Lower leg skin (tissue), 4 donors: ENCODE data around the gene PLCH1. TPM values are rescaled to one million over a fixed set of nuclear protein-coding genes. Genes with fewer than 3 reads are reported as not detected.

Experiments used
- DNase-seq, 2 donors: peaks; one replicate each; pipeline ENCODE4 v3.0.0-alpha.2; 2019; ENCODE audit warnings: low spot score in 2 of 2
- H3K4me3 ChIP-seq: fragments of 200-600 bp; sonication (generic); 2 replicates; pipeline ENCODE4 v1.5.1; 2017; ENCODE audit warnings: mild to moderate bottlenecking, low read depth; ENCODE audit not compliant: poor library complexity, severe bottlenecking
- CTCF ChIP-seq, 3 donors: fragments of 450-650 bp; IDR thresholded peaks; one replicate each; pipeline ENCODE4 v1.5.1; 2016; ENCODE audit warnings: antibody characterized with exemption in 3 of 3, mild to moderate bottlenecking in 3 of 3, moderate library complexity in 2 of 3
- POLR2A ChIP-seq, 2 donors: fragments of 450-650 bp; IDR thresholded peaks; one replicate each; pipeline ENCODE4 v1.6.1; 2016 to 2017; ENCODE audit warnings: antibody characterized with exemption in 2 of 2, mild to moderate bottlenecking in 1 of 2, moderate library complexity in 1 of 2
- WGBS, 2 donors: methylation state at CpG; one replicate each; pipeline ENCODE4 v1.1.5; 2018; 5-methylcytosine and 5-hydroxymethylcytosine counted together
- intact Hi-C: fragments of 100-400 bp; cut with DNase I; formaldehyde crosslinking; loops from one replicate; pipeline ENCODE4 v1.15.0; 2023; ENCODE audit warnings: low total_unique reads
- total RNA-seq, 4 donors: library from RNA; depleted of rRNA; stranded (reverse); fragments of >200 nt; gene quantifications; one replicate each; pipeline ENCODE4 v1.1.0, GENCODE V29; 2016

PLCH1 gene
- total RNA-seq, 4 donors from 2014 or later = 0.55 to 1.2 (median 0.79) TPM

DNA sequence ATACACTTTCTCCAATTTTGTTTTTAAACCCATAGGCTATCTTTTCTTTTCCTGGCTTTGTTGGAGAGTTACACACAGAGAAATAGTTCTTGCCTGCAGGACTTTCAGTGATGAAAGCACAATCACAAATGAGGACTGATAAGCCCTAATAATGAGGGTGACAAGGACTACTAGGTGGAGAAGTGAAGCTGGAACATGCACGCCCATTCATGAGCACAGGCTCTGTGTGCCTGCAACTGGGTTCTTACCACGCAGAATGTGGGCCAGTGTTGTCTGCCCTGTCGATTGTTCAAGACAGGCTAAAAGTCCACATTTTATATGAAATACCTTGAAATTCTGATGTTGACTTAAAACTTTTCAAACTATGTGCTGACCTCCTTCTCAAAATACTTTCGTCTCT, 289.1 kb downstream of the PLCH1 start:
- H3K4me3 ChIP-seq = no peak overlapping the region
- intact Hi-C loops = no loop called here
- DNase-seq = no peak
- no peak for TF ChIP-seq CTCF (IDR thresholded peaks at IDR 0.05)
- WGBS, 2 donors = 91 to 95% methylated on average over 4 of the region's 4 CpGs

- WGBS, 2 donors = 78 to 92% methylated on average over 1 of the region's 1 CpG
- intact Hi-C loops = no loop called here
- TF ChIP-seq CTCF (IDR thresholded peaks at IDR 0.05) (no peak), POLR2A (IDR thresholded peaks at IDR 0.05) (no peak)
- no peak overlapping the region for H3K4me3 ChIP-seq
- no peak for DNase-seq
Observed at GRCh38 chr3:155453512-155453911, 291.4 kb downstream of the PLCH1 start.

- no peak for DNase-seq
- intact Hi-C loops = loop anchor here (1.0 kb wide), 1 partner anchor 18 kb away; no protein-coding TSS in a partner anchor
- TF ChIP-seq CTCF (IDR thresholded peaks at IDR 0.05) (no peak), POLR2A (IDR thresholded peaks at IDR 0.05) (no peak)
- no peak overlapping the region for H3K4me3 ChIP-seq
- 57 to 70% methylated on average over 3 of the region's 3 CpGs for WGBS, 2 donors
Observed at GRCh38 chr3:155449613-155450267, 295.1 kb downstream of the PLCH1 start.

- whole genome bisulfite sequencing, 2 donors = 63 to 71% methylated on average over 3 of the region's 3 CpGs
- TF ChIP-seq POLR2A (IDR thresholded peaks at IDR 0.05) = no peak
- TF ChIP-seq CTCF (IDR thresholded peaks at IDR 0.05) = no peak
- intact Hi-C loops = no loop called here
Observed at GRCh38 chr3:155448531-155448930, 296.3 kb downstream of the PLCH1 start.

DNA sequence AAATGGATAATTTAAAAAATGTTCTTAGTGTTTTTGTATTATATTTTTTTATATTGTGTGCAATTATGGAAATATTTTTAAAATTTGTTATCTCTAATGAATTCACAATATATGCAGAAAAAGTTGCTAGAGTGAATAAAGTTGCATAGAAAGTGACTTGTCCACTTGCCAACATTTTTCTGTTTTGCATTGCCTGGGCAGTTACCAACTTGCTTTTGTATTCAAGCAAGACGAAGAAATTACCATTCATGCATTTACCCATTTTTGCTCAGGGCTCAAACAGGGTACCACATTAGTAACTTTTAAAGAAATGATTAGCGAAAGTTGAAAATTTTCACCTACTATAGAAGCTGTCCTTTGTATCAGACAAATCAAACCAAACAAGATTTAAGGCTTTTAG, 298.5 kb downstream of the PLCH1 start:
- 68 to 73% methylated on average over 2 of the region's 2 CpGs for WGBS, 2 donors
- TF ChIP-seq CTCF (IDR thresholded peaks at IDR 0.05) (no peak), POLR2A (IDR thresholded peaks at IDR 0.05) (no peak)
- no peak overlapping the region for H3K4me3 ChIP-seq
- intact Hi-C loops = no loop called here
- DNase-seq = no peak

More at GRCh38 chr3:155448531-155448930, 296.3 kb downstream of the PLCH1 start:
- H3K4me3 ChIP-seq = no peak overlapping the region
- no peak for DNase-seq

DNA sequence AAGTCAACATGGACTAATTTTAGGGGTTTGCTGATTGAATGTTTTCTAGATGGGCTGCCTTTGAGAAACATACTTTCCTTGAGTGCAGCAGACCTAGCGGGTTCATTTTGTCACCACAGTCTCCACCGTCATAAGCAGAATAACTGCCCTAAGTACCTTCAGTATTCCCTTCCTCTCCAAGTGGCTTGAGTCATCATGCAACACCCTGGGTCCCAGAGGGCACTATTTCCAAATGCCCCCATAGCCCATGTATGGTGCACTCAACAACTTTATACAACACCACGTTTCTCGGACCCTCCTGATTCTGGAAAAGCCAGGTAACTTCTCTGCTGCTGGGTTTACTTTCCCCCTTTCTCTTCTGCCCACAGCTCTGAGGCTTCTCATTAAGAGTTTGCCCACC, 300.1 kb downstream of the PLCH1 start:
- no peak for DNase-seq
- TF ChIP-seq POLR2A (IDR thresholded peaks at IDR 0.05) (no peak), CTCF (IDR thresholded peaks at IDR 0.05) (no peak)
- 90 to 95% methylated on average over 4 of the region's 4 CpGs for WGBS, 2 donors
- H3K4me3 ChIP-seq = no peak overlapping the region
- intact Hi-C loops = no loop called here
